Inflammatory macrophage (primary cell): ENCODE measurements around the gene RYR3.
"Not testable (repeated sequence)": the region's sequence is repeated elsewhere in the genome, so short reads cannot be mapped to it uniquely, and the experiment has no call there.

Experiments
- DNase-seq, 2 donors: peaks; one replicate each; pipeline ENCODE4 v3.0.0-alpha.2; 2020 to 2022

Gene RYR3

DNA sequence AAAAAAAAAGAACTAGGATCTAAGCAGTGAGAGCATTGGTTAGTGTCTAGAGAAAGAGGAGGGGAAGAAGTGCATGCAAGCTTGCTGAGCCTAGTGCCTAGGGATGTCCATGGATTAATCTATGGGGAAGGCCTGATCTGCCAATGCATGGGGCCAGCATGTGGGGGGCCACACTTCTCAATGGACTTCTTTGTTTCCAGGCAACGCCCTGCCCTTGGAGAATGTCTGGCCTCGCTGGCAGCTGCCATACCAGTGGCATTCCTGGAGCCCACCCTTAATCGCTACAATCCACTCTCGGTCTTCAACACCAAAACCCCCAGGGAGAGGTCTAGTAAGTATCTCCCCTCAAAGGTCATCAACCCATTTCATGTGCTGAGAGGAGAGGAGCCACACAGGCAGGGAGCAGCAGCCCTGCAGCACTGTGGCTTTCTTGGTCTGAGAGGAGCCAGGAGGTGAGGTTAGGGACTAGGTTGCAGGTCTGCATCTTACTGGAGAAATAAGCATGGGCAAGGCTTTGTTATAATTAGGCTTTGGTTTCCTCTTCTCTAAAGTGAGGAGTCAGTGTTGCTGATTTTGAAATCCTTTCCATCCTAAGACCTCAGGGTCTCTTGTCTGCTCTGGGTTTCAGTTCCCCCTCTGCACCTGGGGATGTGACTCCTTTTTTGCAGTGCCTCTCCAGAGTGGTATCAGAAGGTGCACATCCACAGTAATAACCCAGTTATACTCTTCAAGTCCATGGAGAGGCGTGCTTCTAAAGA is 469.4 kb downstream of the RYR3 start:
- no peak for DNase-seq

DNA sequence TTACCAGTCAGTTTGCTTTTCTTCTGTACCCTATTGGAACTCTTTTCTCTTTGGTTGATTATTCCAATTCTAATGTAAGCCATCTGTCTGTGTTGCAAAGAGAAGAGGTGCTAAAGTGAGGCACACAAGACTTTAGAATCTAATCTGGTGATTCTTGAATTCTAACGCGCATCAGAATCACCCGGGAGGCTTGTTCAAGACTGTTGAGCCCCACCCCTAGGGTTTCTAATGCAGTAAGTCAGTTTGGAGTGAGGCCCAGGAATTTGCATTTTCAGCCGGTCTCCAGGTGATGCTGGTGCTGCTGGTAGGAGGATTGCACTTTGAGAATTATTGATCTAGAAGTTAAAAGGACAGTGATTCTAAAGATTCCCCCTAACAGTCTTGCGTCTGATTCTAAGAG is 472.2 kb downstream of the RYR3 start:
- no peak for DNase-seq

DNA sequence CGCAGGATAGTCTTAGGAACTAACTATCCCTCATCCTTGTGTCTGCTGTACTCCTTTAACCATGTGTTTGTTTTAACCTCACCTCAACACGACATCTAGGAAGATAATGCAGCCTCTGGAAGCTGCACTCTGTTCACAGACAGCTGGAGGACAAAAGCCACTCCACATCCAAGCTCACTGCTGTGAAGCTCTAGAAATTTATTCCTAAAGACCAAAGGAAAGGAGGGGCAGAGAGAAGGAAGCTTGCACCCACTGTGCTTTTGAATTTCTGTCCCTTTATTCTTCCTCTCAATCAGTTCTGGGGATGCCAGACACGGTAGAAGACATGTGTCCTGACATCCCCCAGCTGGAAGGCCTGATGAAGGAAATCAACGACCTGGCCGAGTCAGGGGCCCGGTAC is 474.6 kb downstream of the RYR3 start:
- no peak for DNase-seq

DNA sequence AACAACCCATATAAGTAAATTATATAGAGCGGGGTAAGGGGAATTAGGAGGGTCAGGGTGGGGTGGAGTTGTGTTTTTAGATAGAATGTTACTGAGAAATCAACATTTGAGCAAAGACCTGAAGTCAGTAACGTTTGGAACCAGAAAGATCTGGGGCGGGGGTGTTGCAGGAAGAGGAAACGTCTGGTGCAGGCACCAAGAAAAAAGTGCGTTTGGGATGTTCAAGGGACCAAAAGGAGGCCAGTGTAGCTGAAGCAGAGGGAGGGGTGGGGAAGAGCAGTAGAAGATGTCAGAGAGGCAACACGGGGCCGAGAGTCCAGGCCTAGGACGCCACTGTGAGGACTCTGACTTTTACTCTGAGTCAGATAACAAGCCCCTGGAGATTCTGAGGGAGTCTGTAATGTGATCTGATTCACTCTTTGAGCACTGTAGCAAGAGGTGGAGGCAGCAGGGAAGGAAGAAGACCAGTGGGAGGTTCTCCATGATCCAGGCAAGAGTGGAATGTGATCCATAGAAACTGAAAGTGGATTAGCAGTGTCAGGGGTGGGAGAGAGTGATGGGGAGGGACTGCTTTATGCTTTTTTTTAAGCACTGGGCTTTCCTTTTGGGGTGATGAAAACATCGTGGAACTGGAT is 478.3 kb downstream of the RYR3 start:
- DNase-seq = no peak

DNA sequence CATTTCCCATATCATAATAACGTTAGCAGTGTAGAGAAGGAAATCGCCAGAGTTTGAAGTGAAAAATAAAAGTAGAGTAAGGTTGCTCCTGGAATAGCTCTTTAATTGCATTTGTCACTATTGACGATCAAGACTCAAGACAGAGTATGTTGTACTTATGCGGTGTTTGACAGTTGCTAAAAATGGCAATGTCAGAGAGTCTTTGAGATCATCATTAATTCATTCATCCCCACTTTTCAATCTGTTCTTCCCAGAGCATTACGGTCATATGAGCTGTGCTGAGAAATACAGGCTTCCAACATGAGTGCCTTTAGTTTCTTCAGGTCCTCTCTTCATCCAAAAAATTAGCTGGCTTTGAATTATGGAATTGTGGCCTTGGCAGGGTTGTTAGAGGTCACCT is 483.7 kb downstream of the RYR3 start:
- DNase-seq = no peak

DNA sequence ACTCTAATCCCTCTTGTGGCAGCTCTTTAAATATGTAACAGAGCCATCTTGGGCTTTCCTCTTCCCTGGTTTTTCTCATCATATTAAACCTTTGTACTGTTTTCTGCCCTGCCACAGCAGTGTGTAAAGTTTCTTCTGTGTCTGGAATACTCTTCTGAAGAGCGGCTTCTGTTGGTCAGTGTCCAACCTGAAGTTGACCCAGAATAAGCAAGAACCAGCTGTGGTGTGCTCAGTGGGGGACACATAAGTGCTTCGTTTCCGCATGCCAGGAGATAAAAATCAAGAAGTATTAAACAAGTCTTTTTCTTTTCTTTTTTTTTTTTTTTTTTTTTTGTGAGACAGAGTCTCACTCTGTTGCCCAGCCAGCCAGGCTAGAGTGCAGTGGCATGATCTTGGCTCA is 484.3 kb downstream of the RYR3 start:
- DNase-seq = no peak

DNA sequence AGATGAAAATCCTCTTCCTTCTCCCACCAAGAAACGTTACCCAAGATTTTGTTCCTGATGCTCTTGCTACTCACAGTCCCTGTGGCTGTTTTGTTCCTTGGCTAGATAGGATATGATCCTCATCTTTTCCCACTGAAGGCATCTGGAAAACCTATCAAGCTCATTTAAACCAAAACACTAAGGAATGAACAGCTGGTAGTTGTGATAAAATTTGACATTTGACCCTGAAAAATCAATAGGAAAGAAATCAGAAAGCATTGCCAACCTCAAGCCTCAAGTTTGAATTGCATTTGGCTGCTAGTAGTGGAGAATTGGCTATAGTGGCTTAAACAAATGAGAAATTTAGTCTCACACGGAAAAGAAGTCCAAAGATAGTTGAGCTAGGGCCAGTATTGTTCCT is 486.9 kb downstream of the RYR3 start:
- DNase-seq = no peak

DNA sequence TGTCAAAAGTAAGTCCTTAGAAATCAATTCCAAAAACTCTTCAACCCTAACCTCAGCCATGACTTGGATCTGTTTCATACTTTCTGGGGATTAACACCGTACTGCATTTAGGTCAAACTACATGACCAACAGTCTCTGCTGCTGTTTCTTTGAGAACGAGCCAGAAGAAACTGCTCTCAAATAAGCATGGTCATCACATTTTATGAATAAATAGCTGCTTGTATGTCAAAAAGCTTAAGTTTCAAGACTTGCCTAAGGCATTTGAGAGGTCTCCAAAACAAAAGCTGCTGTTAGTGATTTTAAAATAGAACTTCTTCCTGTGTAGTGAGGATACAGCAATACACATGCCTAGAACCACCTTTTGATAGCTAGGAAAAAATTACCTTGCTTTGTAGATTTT is 491.2 kb downstream of the RYR3 start:
- DNase-seq = no peak

DNA sequence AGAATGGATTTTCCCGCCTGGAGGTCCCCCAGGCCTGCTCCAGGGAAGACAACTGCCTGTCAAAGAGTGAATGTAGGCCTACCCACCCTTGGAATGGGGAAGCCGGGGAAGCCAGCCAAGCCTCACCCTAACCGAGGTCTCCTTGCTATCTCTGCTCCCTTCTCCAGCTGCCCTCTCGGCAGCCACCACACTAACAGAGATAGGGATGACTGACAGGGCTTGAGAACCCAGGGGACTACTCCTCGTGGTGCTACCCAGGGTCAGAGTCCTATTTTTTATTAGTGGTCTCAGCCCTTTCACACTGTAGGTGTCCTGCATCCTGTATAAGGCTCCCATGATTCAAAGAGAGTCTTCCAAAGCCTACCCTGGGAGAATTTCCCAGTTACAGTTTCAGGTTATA is 496.9 kb downstream of the RYR3 start:
- no peak for DNase-seq

DNA sequence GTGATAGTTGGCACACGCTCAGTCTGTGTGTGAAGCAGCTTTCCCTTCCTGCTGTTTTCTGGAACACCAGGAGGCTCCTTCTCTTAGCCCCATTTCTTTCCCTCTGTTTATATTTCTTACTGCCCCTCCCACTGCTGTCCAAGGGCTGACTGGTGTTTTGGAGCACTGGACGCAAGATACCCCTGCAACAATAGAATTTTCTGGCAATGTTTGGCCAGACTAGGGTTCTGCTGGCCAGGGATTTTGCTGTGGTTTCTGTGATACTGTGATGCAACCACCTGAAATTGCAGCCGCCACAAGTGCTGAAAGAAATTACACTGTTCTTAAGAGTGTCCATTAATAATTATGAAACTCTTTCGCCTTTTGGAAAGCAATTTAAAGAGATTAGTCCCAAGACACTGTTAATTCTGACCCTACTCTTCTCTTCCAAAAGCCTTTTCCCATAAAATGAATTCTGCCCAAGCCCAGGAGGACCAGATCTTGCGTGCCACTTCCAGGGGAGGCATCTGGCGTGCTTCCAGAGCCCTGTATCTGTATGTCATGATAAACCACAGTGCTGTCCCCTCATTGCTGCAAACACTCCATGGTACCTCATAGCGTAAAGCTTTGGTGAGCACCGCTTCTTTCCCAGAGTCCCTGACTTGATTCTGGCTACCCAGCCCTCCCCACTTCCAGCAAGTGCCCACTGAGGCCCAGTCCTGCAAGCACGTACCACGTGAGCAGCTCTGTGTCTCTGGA is 498.1 kb downstream of the RYR3 start:
- DNase-seq = no peak

DNA sequence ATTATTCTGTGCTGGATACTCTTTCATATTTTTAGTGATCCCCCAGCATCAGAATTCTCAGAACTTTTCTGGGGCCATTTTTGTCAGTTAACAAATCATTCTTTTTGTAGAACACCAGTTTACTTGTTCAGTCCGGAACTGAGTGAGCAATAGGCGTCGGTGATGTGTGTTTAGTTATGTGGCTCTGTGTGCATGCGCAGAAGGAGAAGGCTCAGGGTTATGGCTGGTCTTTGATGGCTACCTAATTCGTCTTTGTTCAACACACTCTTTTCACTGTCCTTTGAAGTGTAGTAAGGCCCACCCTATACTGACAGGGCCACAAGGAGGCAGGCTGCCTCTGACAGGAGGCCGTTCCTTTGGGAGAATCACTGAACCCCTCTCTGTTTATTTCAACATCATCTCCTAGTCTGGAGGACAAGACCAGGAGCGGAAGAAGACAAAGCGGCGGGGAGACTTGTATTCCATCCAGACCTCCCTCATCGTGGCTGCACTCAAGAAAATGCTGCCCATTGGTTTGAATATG is 499.4 kb downstream of the RYR3 start:
- no peak for DNase-seq

DNA sequence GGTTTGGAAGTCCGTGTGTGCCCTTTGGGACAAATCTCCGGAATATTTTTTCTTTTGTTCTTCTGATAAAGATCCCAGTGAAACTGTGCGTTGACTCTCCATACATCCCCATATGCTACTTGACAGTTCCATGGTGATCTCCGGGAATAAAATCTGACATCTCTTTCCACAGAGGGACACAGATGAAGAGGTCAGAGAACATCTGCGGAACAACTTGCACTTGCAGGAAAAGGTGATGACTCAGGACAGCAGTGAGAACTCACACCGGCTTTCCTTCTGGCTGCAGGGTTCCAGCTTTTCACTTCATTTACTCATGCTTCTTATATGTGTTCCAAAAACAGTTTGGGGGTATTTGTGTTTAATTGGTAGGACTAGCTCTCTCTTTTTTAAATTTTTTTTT is 500.0 kb downstream of the RYR3 start:
- no peak for DNase-seq

DNA sequence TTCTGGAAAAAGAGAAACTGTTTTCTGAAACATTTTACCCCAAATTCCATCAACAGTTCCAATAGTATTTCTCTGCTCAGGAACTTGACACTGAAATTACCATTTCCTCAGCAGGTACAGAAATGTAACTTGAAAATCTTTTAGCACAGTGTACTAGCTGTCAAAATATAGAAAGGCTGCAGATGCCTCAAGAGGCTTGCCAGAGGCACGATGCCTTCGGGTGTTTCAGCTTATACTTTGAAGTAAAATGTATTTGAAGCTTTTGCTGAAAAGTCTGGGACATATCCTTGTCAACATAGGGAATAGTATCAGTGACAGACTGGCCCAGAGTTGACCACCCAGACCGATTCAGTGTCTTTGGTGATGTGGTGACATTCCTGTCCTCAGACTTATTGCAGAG is 503.1 kb downstream of the RYR3 start:
- no peak for DNase-seq

DNA sequence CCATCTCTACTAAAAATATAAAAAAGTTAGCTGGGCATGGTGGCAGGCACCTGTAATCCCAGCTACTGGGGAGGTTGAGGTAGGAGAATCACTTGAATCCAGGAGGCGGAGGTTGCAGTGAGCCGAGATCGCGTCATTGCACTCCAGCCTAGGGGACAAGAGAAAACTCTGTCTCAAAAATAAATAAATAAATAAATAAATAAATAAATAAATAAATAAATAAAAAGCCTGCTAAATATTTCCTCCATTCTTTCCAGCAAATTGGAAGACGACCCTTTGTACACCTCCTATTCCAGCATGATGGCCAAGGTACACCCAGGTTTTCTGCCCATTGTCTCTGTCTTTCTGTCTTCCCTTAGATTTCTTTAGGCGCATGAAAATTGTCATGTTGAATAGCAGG is 508.7 kb downstream of the RYR3 start:
- not testable (repeated sequence) for DNase-seq

DNA sequence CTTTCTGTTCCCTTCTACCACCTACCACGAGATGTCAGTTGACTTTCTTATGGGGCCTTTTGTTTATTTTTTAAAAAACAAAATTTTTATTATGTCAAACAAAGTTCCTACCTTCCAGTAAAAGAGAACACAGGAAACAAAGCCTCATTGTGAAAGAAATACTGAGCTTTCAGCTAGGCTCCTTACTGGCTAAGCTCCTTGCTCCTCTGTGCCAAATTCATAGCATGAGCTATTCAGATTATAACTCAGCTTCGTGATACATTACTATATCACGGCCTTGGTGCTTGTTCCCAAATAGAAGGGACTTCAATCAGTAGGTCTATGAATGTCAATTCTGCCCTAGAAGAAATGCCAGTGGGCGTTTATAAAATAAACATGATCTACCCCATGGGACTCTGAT is 511.7 kb downstream of the RYR3 start:
- no peak for DNase-seq

DNA sequence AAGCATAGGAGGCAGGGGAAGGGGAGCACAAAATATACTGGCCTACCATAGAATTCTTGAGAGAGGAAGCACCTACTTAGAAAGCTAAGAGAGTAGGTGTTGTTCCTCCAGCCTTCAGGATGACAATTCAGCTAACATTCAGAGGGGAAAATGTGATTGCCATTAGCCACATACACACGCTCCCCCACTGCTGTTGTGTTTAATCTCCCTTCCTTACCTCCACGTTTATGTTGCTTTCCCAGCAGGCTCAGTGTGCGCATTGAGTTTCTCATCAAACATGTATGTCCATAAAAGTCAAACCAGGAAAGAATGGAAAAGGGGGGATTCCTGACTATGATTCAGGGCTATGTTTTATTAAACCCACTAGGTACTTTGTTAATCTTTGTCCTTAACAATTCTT is 512.4 kb downstream of the RYR3 start:
- no peak for DNase-seq

DNA sequence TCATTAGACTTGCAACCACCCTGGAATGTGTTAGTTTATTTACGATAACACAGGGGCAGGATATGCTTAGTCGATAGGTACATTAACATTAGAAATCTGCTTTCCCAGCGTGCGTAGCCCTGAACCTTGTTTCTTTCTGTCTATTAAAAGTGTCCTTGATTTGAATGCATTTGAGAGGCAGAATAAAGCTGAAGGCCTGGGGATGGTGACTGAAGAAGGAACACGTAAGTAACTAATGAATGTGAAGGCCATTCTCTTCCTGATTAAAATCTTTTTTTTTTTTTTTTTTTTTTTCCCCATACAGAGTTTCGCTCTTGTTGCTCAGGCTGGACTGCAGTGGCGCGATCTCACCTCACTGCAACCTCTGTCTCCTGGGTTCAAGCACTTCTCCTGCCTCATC is 514.7 kb downstream of the RYR3 start:
- no peak for DNase-seq

DNA sequence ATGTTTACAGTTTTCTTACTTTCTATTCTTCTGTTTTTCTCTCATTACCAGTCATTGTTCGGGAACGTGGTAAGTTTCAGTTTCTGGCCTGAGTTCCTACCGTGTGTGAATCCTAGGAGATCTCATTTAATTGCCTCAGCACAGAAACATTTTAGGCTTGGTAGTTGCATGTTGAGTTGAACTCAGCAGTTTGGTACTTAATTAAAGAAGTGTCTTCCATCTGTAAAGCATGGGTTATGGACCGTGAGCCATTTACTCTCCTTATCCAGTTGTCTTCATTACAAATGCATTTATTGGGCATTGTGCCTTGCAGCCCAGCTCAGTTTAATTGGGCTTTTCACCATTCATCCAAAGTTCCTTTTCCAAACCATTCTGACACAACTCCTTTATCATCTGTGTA is 515.4 kb downstream of the RYR3 start:
- no peak for DNase-seq

DNA sequence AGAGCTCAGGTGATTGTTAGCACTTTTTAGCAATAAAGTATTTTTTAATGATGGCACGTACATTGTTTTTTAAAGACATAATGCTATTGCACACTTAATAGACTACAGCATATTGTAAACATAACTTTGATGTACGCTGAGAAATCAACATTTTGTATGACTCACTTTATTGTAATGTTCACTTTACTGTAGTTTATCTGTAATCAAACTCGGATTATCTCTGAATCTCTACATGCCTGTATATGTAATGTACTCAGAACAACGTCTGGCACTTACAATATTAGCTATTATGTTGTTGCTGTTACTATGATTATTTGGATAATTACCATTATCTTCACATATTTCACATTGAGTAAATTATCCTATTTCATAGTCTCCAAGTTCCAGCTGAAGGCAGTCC is 519.6 kb downstream of the RYR3 start:
- DNase-seq = no peak

DNA sequence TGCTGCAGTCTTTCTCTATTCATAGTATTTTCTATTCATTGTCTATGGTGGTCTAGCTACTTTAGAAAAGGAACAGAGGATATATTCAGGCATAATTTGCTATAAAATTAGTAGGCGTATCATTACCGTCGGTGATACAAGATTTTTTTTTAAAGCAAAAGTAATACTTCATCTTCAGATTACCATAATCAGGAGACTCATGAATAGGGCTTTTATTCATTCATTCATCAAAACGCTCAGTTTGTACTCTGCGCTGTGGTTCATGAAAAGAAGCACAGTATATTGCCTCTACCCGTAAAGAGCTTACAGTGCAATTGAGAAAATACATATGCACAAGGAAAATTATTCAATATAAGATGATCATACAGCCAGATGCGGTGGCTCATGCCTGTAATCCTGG is 520.9 kb downstream of the RYR3 start:
- DNase-seq = no peak

DNA sequence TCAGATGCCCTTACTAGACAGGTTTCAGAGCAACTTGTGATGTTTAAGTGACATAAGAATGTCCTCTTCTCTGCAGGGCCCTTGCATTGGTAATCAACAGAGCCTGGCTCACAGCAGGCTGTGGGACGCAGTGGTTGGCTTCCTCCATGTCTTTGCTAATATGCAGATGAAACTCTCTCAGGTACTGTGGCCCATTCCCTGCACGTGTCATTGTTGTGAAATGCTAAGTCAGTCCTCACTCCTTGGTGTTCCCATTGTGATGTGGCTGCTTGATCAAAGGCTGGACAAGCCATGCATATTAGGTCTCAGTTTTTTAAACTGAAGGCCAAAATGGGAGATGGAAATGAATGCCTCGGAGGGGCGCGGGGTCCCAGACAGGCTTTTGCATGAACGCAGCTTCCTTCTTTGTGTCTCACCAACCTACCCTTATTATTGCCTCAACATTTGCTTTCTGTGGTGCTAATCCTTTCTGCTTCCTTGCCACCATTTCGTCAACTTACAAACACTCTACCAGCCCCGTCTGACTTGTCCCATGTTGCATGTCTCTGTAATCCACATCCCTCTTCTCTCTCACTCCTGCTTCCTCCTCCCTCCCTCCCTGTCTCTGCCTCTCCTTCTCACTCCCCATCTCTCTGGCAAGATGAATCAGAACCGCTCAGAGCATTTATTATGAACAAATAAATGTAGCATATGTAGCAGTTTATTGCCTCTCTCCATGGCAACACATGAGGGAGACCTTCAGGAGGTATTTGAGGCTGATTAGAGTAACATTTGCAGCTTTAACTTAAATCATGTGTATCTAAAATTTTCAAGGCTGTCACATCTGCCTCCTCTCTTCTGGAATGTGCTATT is 524.4 kb downstream of the RYR3 start:
- no peak for DNase-seq

DNA sequence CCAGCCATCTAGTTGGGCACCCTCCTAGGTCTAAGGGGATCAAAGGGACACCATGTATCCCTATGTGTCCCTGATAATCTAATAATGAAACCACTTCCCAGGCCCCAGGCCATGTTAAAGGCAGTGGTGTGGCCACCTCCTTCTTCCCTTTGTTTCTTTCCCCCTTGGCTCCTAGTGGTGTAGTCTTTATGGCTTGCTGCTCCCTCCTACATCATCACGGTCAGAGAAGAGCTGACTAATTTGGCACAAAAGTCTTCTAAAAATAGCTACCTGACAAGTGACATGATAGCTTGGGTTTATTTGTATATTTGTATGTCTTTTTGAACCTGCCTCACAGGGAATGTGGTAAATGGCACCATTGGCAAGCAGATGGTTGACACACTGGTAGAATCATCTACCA is 526.5 kb downstream of the RYR3 start:
- no peak for DNase-seq

DNA sequence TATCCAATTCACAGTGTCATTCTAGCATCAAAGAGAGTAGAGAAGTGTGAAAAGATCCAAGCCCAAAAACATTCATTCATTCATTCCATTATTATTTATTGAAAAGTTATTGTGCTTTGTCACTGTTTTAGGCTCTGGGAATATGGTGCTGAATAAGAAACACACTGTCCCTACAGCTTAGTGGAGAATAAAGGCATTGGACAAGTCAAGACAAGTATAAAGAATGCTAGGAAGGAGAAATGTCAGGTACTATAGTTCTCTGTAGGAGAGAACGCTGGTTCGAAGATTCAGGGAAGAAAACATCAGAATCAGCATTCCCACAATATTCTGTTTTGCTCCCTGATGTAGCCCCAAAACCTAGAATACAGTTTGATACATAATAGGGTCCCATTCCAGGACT is 528.8 kb downstream of the RYR3 start:
- no peak for DNase-seq
